A549 treated with dexamethasone at 1 μM for 4 hours (cell line): ENCODE measurements around the gene ANXA2. TPM values are rescaled to one million over a fixed set of nuclear protein-coding genes. Genes with fewer than 3 reads are reported as not detected.

Experiments used
- total RNA-seq: library from RNA; stranded (reverse); fragments of 200-300 nt; extraction: Qiagen RNA extraction; gene quantifications from 5 replicates; pipeline ENCODE4 v1.2.3, GENCODE V29; 2022

The ANXA2 gene
- total RNA-seq: 5,259 to 6,141 TPM (median 5,288 TPM) in 5 replicates

DNA sequence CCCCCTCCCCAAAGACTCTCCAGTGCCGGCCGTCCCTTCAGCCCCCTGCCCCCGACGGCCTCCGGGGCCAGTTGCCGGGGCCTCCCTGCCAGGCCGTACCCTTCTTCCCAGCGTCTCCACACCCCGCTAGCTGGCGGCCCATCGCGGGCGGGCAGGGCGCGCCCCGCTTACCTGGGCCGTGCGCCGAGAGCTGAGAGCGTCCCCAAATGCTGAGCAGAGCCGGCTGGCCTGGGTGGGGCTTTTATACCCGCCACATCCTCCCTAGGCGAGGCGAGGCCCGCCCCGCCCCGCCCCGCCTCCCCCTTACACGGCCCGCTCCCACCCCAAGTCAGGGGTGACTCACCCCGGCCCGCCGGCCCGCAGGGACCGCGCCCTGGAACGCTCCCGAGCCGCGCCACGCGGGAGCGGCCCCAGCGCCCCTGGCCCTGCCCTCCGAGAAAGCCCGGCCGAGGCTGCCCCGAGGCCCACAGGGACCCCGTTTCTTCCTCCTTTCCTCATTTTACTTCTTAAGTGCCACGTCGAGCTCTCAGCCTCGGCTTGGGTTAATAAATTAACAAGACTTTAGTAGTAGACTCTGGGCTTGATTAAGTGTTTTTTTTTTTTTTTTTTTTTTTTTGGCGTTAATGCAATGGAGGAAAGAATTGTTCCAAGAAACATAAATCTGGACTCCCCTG, at the start of gene ANXA2:
TSS of gene ANXA2 (minus strand) at position 215 of the 674 bp plus-strand sequence. CDS start 11,911 bp downstream, outside the sequence.

Other genes with a start within 250 kb of the ANXA2 start
- gene ICE2, start 81.2 kb upstream of the ANXA2 start, total RNA-seq: 26.7 to 38.6 TPM (median 37.2 TPM) in 5 replicates